HUDEP-2 (cell line): ENCODE data around the gene FKRP.
"Not testable (repeated sequence)": the region's sequence is repeated elsewhere in the genome, so short reads cannot be mapped to it uniquely, and the experiment has no call there.

Experiments used
- DNase-seq, 76 experiments: peaks; one replicate each; lab custom pipeline; 2025; ENCODE audit not compliant: unreplicated experiment in 76 of 76; lab: John Stamatoyannopoulos, UW

Gene FKRP

DNA sequence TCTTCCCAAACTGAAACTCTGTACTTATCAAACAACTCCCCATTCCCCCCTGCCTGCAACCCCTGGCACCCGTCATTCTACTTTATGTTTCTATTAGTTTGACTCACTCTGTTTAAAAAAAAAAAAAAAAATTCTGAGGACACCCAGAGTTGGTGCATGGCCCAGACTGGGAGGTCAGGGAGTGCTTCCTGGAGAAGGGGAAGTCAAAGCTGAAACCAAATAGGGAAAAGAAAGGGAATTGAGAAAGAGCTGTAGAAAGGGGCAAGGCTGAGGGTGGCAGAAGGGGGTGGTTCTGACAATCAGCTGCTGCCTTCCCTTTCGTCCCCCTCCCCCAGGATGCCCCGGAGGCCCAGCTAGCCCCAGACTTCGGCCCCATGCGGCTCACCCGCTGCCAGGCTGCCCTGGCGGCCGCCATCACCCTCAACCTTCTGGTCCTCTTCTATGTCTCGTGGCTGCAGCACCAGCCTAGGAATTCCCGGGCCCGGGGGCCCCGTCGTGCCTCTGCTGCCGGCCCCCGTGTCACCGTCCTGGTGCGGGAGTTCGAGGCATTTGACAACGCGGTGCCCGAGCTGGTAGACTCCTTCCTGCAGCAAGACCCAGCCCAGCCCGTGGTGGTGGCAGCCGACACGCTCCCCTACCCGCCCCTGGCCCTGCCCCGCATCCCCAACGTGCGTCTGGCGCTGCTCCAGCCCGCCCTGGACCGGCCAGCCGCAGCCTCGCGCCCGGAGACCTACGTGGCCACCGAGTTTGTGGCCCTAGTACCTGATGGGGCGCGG is 9.4 kb downstream of the FKRP start:
- DNase-seq, result no peak

GRCh38 chr19:46755853-46756543 is 10.1 kb downstream of the FKRP start:
- no peak for DNase-seq

DNA sequence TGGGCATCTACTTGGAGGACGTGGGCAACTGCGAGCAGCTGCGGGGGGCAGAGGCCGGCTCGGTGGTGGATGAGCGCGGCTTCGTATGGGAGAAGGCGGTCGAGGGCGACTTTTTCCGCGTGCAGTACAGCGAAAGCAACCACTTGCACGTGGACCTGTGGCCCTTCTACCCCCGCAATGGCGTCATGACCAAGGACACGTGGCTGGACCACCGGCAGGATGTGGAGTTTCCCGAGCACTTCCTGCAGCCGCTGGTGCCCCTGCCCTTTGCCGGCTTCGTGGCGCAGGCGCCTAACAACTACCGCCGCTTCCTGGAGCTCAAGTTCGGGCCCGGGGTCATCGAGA is 10.7 kb downstream of the FKRP start:
- no peak for DNase-seq

DNA sequence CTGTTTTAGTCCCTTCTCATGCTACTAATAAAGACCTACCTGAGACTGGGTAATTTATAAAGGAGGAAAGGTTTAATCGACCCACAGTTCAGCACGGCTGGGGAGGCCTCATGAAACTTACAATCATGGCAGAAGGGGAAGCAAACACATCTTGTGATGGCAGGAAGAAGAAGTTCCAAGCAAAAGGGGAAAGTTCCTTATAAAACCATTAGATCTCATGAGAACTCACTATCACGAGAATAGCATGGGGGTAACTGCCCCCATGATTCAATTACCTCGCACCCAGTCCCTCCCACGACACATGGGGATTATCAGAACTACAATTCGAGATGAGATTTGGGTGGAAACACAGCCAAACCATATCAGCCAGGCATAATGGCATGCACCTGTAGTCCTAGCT is 13.3 kb downstream of the FKRP start:
- no peak for DNase-seq

DNA sequence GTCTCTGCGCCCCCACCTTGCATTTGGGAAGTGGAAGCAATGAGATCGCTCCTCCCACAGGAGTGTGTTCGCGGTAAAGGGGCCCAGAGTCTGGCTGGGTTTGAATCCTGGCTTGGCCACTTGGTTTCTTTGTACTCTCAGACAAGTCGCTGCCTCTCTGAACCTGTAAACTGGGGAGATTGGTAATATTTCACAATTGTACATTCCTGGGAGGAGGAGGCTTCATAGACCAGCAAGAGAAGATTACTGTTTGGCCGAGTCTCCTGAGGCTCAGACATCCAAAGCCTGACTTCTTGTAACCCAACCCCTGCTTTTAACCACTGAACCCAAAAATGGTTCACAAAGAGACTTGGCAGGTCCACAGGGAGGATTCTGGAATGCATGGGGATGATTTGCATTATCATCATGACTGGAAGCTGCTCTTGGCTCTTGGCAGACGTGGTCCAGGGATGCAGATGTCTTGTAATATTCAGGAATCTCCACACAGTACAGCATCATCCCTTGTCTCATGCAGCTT is 14.0 kb downstream of the FKRP start:
- DNase-seq, result no peak

GRCh38 chr19:46760363-46760762 is 14.5 kb downstream of the FKRP start:
- DNase-seq, result no peak

DNA sequence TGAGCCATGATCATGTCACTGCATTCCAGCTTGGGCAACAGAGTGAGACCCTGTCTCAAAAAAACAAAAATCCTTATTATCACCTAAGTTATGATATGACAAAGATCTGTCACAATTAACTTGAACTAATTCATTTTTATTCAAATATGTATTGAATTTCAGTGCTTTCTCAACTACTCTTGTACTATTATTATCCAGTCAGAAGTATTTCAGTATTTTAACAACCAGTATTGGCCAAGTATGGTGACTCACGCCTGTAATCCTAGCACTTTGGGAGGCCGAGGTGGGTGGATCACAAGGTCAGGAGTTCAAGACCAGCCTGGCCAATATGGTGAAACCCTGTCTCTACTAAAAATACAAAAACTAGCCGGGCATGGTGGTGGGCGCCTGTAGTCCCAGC is 15.0 kb downstream of the FKRP start:
- not testable (repeated sequence) for DNase-seq

DNA sequence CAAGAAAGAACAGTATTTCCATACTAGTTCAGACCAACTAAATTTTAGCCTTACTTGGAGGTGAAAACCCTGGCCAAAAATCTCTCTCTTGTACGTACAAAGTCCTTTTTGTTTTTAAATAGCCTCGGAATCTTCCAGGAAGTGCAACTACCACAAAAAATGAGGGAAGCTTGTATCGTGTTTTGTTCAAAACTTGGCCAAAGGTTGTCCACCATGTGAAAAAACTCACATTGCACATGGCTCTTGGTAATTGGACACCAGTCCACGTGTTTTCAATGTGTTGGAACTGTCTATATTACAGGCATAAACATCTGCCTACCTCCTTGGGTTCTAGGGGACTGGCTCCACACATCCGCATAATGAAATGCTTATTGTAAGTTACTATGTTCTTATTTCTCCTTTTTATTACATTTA is 15.6 kb downstream of the FKRP start:
- DNase-seq, result no peak

- no peak for DNase-seq
Observed at GRCh38 chr19:46762245-46762890, 16.5 kb downstream of the FKRP start.

DNA sequence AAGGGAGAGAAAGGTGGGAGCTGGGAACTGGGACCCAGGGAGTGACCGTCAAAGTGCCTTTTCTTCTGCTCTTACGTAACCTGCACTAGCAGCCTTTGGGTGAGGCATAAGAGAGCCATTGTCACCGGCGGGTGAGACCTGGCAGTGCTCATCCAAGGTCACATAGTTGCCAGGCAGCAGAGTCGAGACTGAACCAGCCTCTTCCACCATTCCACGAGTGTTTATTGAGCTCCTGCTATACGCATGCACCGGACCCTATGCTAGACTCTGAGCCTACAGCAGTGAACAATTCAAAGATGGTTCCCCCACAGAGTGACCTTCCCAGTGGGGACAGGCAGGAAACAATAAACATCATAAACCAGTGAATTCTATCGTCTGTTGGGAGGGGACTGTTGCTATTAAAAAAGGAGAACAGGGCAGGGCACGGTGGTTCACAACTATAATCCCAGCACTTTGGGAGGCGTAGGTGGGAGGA is 19.0 kb downstream of the FKRP start:
- DNase-seq, result no peak

DNA sequence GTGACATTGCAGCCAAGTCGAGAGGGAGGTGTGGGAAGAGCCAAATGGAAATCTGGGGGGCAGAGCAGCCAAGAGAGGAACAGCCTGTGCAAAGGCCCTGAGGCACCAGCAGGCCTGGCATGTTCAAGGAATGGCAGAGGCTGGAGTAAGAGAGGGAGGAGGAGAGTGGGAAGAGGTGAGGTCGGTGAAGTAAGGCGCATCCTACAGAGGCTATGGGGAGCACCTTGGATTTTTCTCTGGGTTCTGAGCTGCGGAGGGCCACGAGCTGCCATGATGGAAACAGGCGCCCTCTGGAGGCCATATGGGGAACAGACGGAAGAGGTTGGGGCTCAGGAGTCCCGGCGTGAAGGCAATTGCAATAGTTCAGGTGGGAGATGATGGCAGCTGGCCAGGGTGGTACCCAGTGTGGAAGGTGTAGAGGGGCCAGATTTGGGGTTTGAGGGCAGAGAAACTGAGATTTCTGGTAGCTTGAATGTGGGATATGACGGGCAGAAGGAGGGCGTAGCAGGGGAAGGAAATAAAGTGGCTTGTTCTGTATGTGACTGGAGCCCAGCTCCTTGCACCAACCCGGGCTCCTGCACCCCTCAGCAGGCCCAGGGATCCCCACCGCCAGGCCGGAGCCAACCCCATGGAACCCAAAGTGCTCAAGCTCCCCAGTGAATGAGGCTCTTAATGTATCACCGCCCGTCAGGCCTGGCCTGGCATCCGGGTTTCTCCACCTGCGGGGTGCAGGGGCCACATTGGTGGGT is 20.9 kb downstream of the FKRP start:
- peak in 52 of 76 experiments; percentile 12 to 73 (median 41) for DNase-seq

- DNase-seq, result not testable (repeated sequence)
Observed at GRCh38 chr19:46768746-46769145, 22.9 kb downstream of the FKRP start.

- peak in 2 of 76 experiments; percentile 11 to 26 for DNase-seq
Observed at GRCh38 chr19:46772170-46773017, 26.5 kb downstream of the FKRP start.

DNA sequence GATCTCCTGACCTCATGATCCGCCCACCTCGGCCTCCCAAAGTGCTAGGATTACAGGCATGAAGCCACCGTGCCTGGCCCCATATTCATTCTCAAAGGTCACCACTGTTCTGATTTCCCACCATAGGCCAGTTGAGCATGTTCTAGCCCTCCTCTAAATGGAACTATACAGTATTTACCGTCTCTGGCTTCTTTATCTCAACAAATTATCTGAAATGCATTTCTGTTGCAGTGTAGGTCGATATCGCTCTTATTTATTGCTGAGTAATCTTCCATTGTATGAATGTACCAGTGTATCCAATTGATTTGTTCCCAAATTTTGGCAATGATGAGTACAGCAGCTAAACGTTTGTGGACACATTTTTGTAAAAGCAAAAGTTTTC is 27.2 kb downstream of the FKRP start:
- DNase-seq, result no peak

GRCh38 chr19:46775642-46776258 is 29.9 kb downstream of the FKRP start:
- no peak for DNase-seq

- peak in 44 of 76 experiments; percentile 19 to 68 (median 42) for DNase-seq
Observed at GRCh38 chr19:46776927-46777911, 31.4 kb downstream of the FKRP start.

GRCh38 chr19:46777956-46778645 is 32.2 kb downstream of the FKRP start:
- DNase-seq, result not testable (repeated sequence)
